Progenitor cell of endocrine pancreas (in vitro differentiated cells): ENCODE measurements around the gene THSD7A. TPM values are rescaled to one million over a fixed set of nuclear protein-coding genes. Genes with fewer than 3 reads are reported as not detected.

ENCODE experiments used
- DNase-seq: peaks from one replicate; pipeline ENCODE4 v3.0.0; 2021; ENCODE audit warnings: low spot score; ENCODE audit not compliant: unreplicated experiment
- H3K27ac Mint-ChIP-seq: 2 replicates; pipeline ENCODE4 v1.8.0; 2021; ENCODE audit warnings: mild to moderate bottlenecking, moderate library complexity, mixed read lengths
- H3K27me3 Mint-ChIP-seq: 2 replicates; pipeline ENCODE4 v1.8.0; 2021; ENCODE audit warnings: mixed read lengths
- H3K36me3 Mint-ChIP-seq: 2 replicates; pipeline ENCODE4 v1.8.0; 2022; ENCODE audit warnings: mixed read lengths; ENCODE audit not compliant: insufficient read depth
- H3K4me1 Mint-ChIP-seq: 2 replicates; pipeline ENCODE4 v1.8.0; 2021; ENCODE audit warnings: low read depth, mixed read lengths
- H3K4me3 Mint-ChIP-seq: 2 replicates; pipeline ENCODE4 v1.8.0; 2021; ENCODE audit warnings: low read depth, mild to moderate bottlenecking, moderate library complexity, mixed read lengths
- H3K9me3 Mint-ChIP-seq: 2 replicates; pipeline ENCODE4 v1.8.0; 2021; ENCODE audit warnings: low read depth, mixed read lengths
- total RNA-seq: library from RNA; stranded (reverse); gene quantifications from 2 replicates; pipeline ENCODE4 v1.2.1, GENCODE V29; 2021
- TF ChIP-seq, protein P1 (sequence below): fragments of 200-600 bp; sonication (generic); IDR thresholded peaks from one replicate; pipeline ENCODE4 v1.5.0; 2021; ENCODE audit warnings: antibody characterized with exemption, mild to moderate bottlenecking; ENCODE audit not compliant: unreplicated experiment

The THSD7A gene
- total RNA-seq, 1 donor from 2014 or later = 4.7 TPM

DNA sequence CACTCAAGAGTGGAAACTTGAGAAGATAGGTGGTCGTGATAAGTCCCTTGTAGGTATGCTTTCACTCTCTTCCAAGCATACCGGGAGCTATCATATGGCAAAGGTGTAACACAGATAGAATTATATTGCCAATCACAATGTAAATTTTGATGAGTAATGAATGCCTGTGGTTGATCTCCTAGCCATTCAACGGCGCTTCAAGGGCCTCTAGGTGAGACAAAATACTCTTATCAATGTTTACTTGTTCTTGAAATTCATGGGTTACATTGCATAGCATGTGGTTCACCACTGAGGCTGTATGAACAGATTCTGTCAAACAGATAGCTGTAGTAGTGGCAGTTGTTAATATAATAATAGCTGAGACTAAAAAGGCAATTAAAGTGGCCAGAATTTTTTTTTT, 82.4 kb downstream of the THSD7A start:
- H3K4me3 Mint-ChIP-seq = no peak overlapping the region

GRCh38 chr7:11748884-11749283, 83.1 kb downstream of the THSD7A start:
- no peaks in the 10 kb centered on the region for H3K27me3 Mint-ChIP-seq
- H3K27ac Mint-ChIP-seq = no peak overlapping the region
- DNase-seq = no peak
- TF ChIP-seq, protein P1, sequence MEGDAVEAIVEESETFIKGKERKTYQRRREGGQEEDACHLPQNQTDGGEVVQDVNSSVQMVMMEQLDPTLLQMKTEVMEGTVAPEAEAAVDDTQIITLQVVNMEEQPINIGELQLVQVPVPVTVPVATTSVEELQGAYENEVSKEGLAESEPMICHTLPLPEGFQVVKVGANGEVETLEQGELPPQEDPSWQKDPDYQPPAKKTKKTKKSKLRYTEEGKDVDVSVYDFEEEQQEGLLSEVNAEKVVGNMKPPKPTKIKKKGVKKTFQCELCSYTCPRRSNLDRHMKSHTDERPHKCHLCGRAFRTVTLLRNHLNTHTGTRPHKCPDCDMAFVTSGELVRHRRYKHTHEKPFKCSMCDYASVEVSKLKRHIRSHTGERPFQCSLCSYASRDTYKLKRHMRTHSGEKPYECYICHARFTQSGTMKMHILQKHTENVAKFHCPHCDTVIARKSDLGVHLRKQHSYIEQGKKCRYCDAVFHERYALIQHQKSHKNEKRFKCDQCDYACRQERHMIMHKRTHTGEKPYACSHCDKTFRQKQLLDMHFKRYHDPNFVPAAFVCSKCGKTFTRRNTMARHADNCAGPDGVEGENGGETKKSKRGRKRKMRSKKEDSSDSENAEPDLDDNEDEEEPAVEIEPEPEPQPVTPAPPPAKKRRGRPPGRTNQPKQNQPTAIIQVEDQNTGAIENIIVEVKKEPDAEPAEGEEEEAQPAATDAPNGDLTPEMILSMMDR = no peak
- H3K36me3 Mint-ChIP-seq = no peaks in the 10 kb centered on the region
- H3K4me3 Mint-ChIP-seq = no peak overlapping the region
- H3K9me3 Mint-ChIP-seq = peaks cover 4% of the 10 kb centered on the region
- peaks cover 9% of the 10 kb centered on the region for H3K4me1 Mint-ChIP-seq

More for the DNA sequence above, 82.4 kb downstream of the THSD7A start:
- Mint-ChIP-seq H3K9me3 (peaks cover 4% of the 10 kb centered on the region), H3K4me1 (peaks cover 9% of the 10 kb centered on the region), H3K36me3 (no peaks in the 10 kb centered on the region), H3K27me3 (no peaks in the 10 kb centered on the region), H3K27ac (no peak overlapping the region)
- DNase-seq = no peak
- TF ChIP-seq, protein P1 = no peak

- peaks cover 4% of the 10 kb centered on the region for H3K9me3 Mint-ChIP-seq
- no peak for DNase-seq
- H3K27ac Mint-ChIP-seq = no peak overlapping the region
- TF ChIP-seq, protein P1 = no peak
- no peak overlapping the region for H3K4me3 Mint-ChIP-seq
- peaks cover 13% of the 10 kb centered on the region for H3K4me1 Mint-ChIP-seq
- no peaks in the 10 kb centered on the region for H3K27me3 Mint-ChIP-seq
- H3K36me3 Mint-ChIP-seq = no peaks in the 10 kb centered on the region
Observed at GRCh38 chr7:11747715-11748485, 84.1 kb downstream of the THSD7A start.

DNA sequence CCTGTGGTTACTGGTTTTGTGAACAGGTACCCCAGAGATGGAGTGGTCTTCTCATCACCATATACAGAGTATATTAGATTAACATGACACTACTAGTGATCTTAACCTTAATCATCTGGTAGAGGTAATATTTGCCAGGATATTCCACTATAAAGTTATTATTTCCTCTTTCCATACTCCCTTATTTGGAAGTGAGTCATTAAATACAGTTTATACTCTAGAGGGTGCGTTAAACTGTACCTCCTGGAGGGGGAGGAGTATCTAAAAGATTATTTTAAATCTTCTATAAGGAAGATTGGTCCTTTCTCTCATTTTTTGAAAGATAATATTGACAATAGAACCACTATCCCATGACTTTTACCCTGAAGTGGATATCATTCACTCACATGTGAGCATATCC, 85.4 kb downstream of the THSD7A start:
- Mint-ChIP-seq H3K27me3 (no peaks in the 10 kb centered on the region), H3K27ac (no peak overlapping the region), H3K36me3 (no peaks in the 10 kb centered on the region), H3K4me1 (peaks cover 11% of the 10 kb centered on the region), H3K9me3 (peaks cover 4% of the 10 kb centered on the region), H3K4me3 (no peak overlapping the region)
- TF ChIP-seq, protein P1 = no peak
- no peak for DNase-seq

DNA sequence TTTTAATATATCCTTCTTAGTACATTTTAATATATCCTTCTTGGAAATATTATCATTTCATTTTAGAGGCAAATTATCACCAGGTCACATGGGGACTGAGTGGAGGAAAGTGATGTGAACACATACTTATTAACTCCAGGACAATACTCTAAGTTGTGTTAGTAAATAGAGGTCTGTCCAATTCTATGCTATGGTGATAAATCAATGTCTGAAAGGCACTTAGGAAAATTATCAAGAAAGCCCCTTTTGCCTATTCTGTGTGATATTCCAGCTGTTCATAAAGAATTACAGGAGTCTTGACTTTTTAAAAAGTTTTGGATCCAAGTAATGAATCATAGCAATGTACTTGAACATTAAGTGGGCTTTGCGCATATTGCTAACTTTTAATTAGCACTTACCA, 88.5 kb downstream of the THSD7A start:
- H3K27me3 Mint-ChIP-seq = peaks cover 6% of the 10 kb centered on the region

More for the DNA sequence above, 88.5 kb downstream of the THSD7A start:
- DNase-seq = no peak
- Mint-ChIP-seq H3K4me1 (peaks cover 11% of the 10 kb centered on the region), H3K9me3 (peaks cover 4% of the 10 kb centered on the region), H3K27ac (no peak overlapping the region), H3K36me3 (no peaks in the 10 kb centered on the region), H3K4me3 (no peak overlapping the region)
- TF ChIP-seq, protein P1 = no peak
